Stimulated activated naive B cell treated with anti-CD40 and anti-IgM and Interleukin-4, amounts not matched to agents 10 μg/mL and 1 μg/mL and 100 μg/mL, for 72 hours (primary cell): ENCODE results near the gene TACR2.

ENCODE experiments used
- ATAC-seq, 2 donors: fragments of 150-1000 bp; cut with Tn5 transposase; replicated peaks; 2 replicates each; pipeline ENCODE4 v1.10.0; 2021; ENCODE audit warnings: moderate library complexity in 1 of 2
- DNase-seq: peaks from one replicate; pipeline ENCODE4 v3.0.0; 2021
- H3K27ac Mint-ChIP-seq: one replicate; pipeline ENCODE4 v1.8.0; 2022; ENCODE audit warnings: mild to moderate bottlenecking, mixed read lengths
- H3K27me3 Mint-ChIP-seq, 2 donors: one replicate each; pipeline ENCODE4 v1.8.0; 2022; ENCODE audit warnings: mixed read lengths in 2 of 2
- H3K36me3 Mint-ChIP-seq, 2 donors: one replicate each; pipeline ENCODE4 v1.8.0; 2022; ENCODE audit warnings: mixed read lengths in 2 of 2, mild to moderate bottlenecking in 1 of 2
- H3K4me1 Mint-ChIP-seq, 2 donors: one replicate each; pipeline ENCODE4 v1.8.0; 2022; ENCODE audit warnings: mixed read lengths in 2 of 2, mild to moderate bottlenecking in 1 of 2
- H3K4me3 Mint-ChIP-seq, 2 donors: one replicate each; pipeline ENCODE4 v1.8.0; 2022; ENCODE audit warnings: mild to moderate bottlenecking in 2 of 2, mixed read lengths in 2 of 2, moderate library complexity in 1 of 2
- H3K9me3 Mint-ChIP-seq, 2 donors: one replicate each; pipeline ENCODE4 v1.8.0; 2022; ENCODE audit warnings: mixed read lengths in 2 of 2, mild to moderate bottlenecking in 1 of 2

Gene TACR2

DNA sequence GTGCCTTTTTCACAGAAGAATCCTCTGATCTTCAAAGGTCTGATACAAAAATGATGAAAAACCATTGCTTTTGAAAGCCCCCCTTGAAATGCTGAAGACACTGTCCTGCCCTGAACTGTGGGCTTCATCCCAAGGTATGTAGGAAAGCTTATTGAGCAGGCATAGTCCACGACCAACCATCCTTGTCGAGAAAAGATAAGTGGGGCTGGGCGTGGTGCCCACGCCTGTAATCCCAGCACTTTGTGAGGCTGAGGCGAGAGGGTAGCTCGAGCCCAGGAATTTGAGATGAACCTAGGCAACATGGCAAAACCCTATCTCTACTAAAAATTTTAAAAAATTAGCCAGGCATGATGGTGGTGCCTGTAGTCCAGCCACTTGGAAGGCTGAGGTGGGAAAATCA lies 25.6 kb downstream of the TACR2 start:
- H3K9me3 Mint-ChIP-seq = no peaks in the 10 kb centered on the region
- H3K27me3 Mint-ChIP-seq = no peaks in the 10 kb centered on the region
- no peak overlapping the region for H3K4me3 Mint-ChIP-seq
- peaks cover 11 to 24% of the 10 kb centered on the region in 2 donors for H3K4me1 Mint-ChIP-seq
- H3K27ac Mint-ChIP-seq = no peak overlapping the region
- DNase-seq (no peak), ATAC-seq (no peak)
- peaks cover 35 to 59% of the 10 kb centered on the region in 2 donors for H3K36me3 Mint-ChIP-seq

DNA sequence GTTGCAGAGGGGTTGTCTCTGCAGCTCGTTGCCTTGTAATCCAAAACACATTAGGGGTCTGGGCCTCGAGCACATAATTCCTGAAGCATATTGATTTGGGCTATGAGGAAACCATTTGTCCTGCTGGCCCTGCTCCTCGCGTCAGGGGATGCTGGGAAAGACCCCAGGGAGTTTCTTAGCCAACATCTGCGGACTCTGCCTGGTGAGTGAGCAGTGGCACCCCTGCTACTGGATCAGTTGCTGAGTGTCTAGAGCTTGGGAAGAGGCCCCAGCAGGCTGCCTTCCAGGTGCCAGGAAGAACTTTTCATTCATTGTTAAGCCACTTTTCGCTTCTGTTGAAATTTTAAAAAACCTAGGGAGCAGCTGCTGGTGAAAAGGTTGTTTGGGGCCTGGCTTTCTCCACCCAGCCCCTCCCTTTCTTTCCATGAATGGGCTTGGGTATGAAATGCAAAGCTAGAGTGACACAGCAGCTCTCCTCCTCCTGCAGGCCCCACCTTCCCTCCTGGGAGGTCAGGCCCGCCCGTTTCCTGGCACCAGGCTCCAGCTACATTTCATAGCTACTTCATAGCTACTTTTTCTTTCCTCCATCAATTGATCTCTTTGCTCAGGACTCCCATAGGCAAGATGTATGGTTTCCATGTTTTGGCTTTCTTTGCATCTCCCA lies 26.8 kb downstream of the TACR2 start:
- no peak for DNase-seq

GRCh38 chr10:69388488-69388887 lies 28.2 kb downstream of the TACR2 start:
- peaks cover 11 to 24% of the 10 kb centered on the region in 2 donors for H3K4me1 Mint-ChIP-seq
- H3K36me3 Mint-ChIP-seq = peaks cover 43 to 68% of the 10 kb centered on the region in 2 donors
- H3K4me3 Mint-ChIP-seq = no peak overlapping the region
- DNase-seq (no peak), ATAC-seq (no peak)
- H3K27me3 Mint-ChIP-seq = no peaks in the 10 kb centered on the region
- no peaks in the 10 kb centered on the region for H3K9me3 Mint-ChIP-seq
- no peak overlapping the region for H3K27ac Mint-ChIP-seq

More for the DNA sequence above, 26.8 kb downstream of the TACR2 start:
- no peaks in the 10 kb centered on the region for H3K9me3 Mint-ChIP-seq
- peaks cover 41 to 67% of the 10 kb centered on the region in 2 donors for H3K36me3 Mint-ChIP-seq
- no peaks in the 10 kb centered on the region for H3K27me3 Mint-ChIP-seq
- ATAC-seq = no peak
- H3K4me3 Mint-ChIP-seq = no peak overlapping the region
- H3K4me1 Mint-ChIP-seq = peaks cover 11 to 24% of the 10 kb centered on the region in 2 donors
- H3K27ac Mint-ChIP-seq = peak overlapping the region; percentile 49

DNA sequence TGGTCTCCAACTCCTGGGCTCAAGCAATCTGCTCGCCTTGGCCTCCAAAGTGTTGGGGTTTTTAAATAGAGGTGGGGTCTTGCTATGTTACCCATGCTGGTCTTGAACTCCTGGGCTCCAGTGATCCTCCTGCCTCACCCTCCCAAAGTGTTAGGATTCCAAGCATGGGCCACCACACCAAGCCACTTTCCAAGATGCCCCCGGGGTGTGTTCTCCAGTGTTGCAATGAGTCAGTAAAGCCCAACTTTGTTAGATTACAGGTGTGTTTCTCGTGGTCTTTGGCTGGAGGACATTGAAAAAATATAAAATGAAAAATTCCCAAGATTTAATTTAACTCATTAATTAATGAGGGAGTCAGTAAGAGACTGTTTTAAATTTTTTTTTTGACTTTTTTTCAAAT lies 29.2 kb downstream of the TACR2 start:
- ATAC-seq = no peak
- no peak overlapping the region for H3K4me3 Mint-ChIP-seq
- H3K27me3 Mint-ChIP-seq = no peaks in the 10 kb centered on the region
- H3K9me3 Mint-ChIP-seq = no peaks in the 10 kb centered on the region
- H3K27ac Mint-ChIP-seq = peak overlapping the region; percentile 47
- H3K4me1 Mint-ChIP-seq = peaks cover 7 to 22% of the 10 kb centered on the region in 2 donors
- DNase-seq = no peak
- H3K36me3 Mint-ChIP-seq = peaks cover 46 to 75% of the 10 kb centered on the region in 2 donors

GRCh38 chr10:69385454-69386350 lies 31.0 kb downstream of the TACR2 start:
- ATAC-seq = no peak
- H3K36me3 Mint-ChIP-seq = peaks cover 53 to 78% of the 10 kb centered on the region in 2 donors
- no peak for DNase-seq
- H3K9me3 Mint-ChIP-seq = no peaks in the 10 kb centered on the region
- H3K27ac Mint-ChIP-seq = peak overlapping the region; percentile 43
- no peak overlapping the region for H3K4me3 Mint-ChIP-seq
- H3K4me1 Mint-ChIP-seq = peaks cover 3 to 13% of the 10 kb centered on the region in 2 donors
- H3K27me3 Mint-ChIP-seq = no peaks in the 10 kb centered on the region

DNA sequence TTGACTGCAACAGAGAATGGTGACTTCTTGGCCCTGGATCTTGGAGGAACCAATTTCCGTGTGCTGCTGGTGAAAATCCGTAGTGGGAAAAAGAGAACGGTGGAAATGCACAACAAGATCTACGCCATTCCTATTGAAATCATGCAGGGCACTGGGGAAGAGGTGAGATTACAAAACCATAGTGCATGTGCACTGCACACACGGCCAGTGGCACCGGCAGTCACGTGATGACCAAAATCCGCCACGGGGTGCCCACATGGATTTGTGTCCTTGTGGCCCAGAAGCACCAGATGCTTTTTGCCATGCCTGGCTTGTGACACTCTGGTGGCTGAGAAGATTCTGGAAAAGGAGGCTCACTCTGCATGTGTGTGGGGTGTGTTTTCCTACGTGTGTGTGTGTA lies 32.4 kb downstream of the TACR2 start:
- Mint-ChIP-seq H3K27ac (no peak overlapping the region), H3K4me1 (peaks cover 0 to 4% of the 10 kb centered on the region in 2 donors), H3K36me3 (peaks cover 54 to 80% of the 10 kb centered on the region in 2 donors), H3K9me3 (no peaks in the 10 kb centered on the region), H3K4me3 (no peak overlapping the region), H3K27me3 (no peaks in the 10 kb centered on the region)
- no peak for DNase-seq
- ATAC-seq = no peak

DNA sequence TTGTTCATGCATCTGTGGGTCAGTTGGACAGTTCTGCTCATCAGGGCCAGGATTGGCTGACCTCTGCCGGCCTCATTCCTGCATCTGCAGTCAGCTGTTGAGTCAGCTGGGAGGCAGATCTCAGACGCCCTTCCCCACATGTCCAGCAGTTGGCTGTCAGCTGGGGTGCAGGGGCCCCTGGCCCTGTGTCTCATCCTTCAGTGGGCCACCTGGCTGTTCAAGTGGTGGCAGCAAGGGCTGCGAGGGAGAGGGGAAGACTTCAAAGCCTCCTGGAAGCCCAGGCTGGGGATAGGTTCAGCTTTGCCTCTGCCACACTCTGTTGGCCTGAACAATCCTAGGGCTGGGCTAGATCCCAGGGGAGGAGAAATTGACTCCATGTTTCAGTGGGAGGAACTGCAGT lies 33.2 kb downstream of the TACR2 start:
- Mint-ChIP-seq H3K4me1 (peaks cover 0 to 3% of the 10 kb centered on the region in 2 donors), H3K27ac (no peak overlapping the region), H3K27me3 (no peaks in the 10 kb centered on the region), H3K4me3 (no peak overlapping the region), H3K36me3 (peaks cover 51 to 77% of the 10 kb centered on the region in 2 donors), H3K9me3 (no peaks in the 10 kb centered on the region)
- no peak for ATAC-seq
- DNase-seq = no peak

GRCh38 chr10:69382382-69383117 lies 34.2 kb downstream of the TACR2 start:
- Mint-ChIP-seq H3K4me1 (peaks cover 5 to 13% of the 10 kb centered on the region in 2 donors), H3K27ac (no peak overlapping the region), H3K27me3 (no peaks in the 10 kb centered on the region), H3K36me3 (peaks cover 43 to 75% of the 10 kb centered on the region in 2 donors), H3K9me3 (no peaks in the 10 kb centered on the region), H3K4me3 (no peak overlapping the region)
- no peak for ATAC-seq
- no peak for DNase-seq

DNA sequence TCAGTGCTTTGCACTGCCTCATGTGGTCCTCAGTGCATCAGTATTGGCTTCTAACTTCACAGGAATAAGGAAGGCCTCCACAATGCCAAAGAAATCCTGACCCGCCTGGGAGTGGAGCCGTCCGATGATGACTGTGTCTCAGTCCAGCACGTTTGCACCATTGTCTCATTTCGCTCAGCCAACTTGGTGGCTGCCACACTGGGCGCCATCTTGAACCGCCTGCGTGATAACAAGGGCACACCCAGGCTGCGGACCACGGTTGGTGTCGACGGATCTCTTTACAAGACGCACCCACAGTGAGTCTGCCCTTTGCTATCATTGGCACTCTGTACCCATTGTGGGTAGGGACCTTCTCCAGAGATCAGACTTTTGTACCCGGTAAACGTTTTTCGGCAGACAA lies 36.9 kb downstream of the TACR2 start:
- Mint-ChIP-seq H3K27ac (no peak overlapping the region), H3K4me1 (peaks cover 5 to 13% of the 10 kb centered on the region in 2 donors), H3K9me3 (no peaks in the 10 kb centered on the region), H3K27me3 (no peaks in the 10 kb centered on the region), H3K36me3 (peaks cover 30 to 71% of the 10 kb centered on the region in 2 donors), H3K4me3 (no peak overlapping the region)
- no peak for DNase-seq
- ATAC-seq = no peak

DNA sequence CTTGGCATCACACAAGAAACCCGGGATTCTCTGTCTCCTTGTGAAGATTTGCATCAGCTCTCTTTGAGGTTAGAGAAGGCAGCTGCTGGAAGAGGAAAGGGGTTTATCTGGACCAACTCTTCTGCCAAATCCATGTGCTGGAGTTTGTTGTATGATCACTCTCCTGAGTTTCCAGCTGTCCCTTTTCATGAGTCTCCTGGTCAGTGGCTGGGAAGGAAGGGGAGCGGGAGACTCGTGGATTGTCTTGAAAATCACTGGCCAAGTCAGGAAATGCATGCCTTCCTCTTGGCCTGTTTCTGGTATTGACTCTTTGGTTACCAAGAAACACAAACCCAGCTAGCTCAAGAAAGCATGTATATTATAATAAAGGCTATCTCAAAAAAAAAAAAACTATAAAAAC lies 38.8 kb downstream of the TACR2 start:
- Mint-ChIP-seq H3K9me3 (no peaks in the 10 kb centered on the region), H3K27ac (peak overlapping the region; percentile 53), H3K4me3 (no peak overlapping the region), H3K27me3 (no peaks in the 10 kb centered on the region), H3K36me3 (peaks cover 28 to 65% of the 10 kb centered on the region in 2 donors), H3K4me1 (peaks cover 5 to 13% of the 10 kb centered on the region in 2 donors)
- ATAC-seq (no peak), DNase-seq (no peak)

GRCh38 chr10:69377191-69377590 lies 39.5 kb downstream of the TACR2 start:
- ATAC-seq = no peak
- H3K4me3 Mint-ChIP-seq = no peak overlapping the region
- H3K36me3 Mint-ChIP-seq = peaks cover 26 to 61% of the 10 kb centered on the region in 2 donors
- H3K4me1 Mint-ChIP-seq = peaks cover 5 to 13% of the 10 kb centered on the region in 2 donors
- H3K27ac Mint-ChIP-seq = no peak overlapping the region
- DNase-seq = no peak
- no peaks in the 10 kb centered on the region for H3K27me3 Mint-ChIP-seq
- H3K9me3 Mint-ChIP-seq = no peaks in the 10 kb centered on the region

DNA sequence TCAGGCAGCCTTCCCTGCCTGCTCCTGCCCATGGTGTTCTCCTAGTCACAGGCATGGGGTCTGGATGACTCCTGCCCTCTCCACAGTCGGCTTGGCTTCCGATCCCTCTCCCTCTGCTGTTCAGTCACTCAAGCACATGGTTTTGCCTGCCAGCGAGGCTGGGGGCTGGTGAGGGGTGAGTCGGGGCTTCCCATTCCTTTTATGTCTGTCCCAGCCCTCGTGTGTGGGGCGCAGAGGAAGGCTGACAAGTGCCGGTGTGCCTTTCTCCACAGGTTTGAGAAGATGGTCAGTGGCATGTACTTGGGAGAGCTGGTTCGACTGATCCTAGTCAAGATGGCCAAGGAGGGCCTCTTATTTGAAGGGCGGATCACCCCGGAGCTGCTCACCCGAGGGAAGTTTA lies 40.1 kb downstream of the TACR2 start:
- no peak overlapping the region for H3K4me3 Mint-ChIP-seq
- peaks cover 5 to 13% of the 10 kb centered on the region in 2 donors for H3K4me1 Mint-ChIP-seq
- no peaks in the 10 kb centered on the region for H3K9me3 Mint-ChIP-seq
- no peaks in the 10 kb centered on the region for H3K27me3 Mint-ChIP-seq
- no peak for DNase-seq
- ATAC-seq = no peak
- no peak overlapping the region for H3K27ac Mint-ChIP-seq
- H3K36me3 Mint-ChIP-seq = peaks cover 26 to 61% of the 10 kb centered on the region in 2 donors

- H3K27me3 Mint-ChIP-seq = no peaks in the 10 kb centered on the region
- H3K4me3 Mint-ChIP-seq = no peak overlapping the region
- DNase-seq (no peak), ATAC-seq (no peak)
- peaks cover 5 to 13% of the 10 kb centered on the region in 2 donors for H3K4me1 Mint-ChIP-seq
- H3K9me3 Mint-ChIP-seq = no peaks in the 10 kb centered on the region
- H3K27ac Mint-ChIP-seq = no peak overlapping the region
- H3K36me3 Mint-ChIP-seq = peaks cover 31 to 69% of the 10 kb centered on the region in 2 donors
These were observed 41.2 kb downstream of the TACR2 start for GRCh38 chr10:69375307-69376151.
